GM21367 (cell line): ENCODE measurements around the gene PDE3B.

Experiments used
- ATAC-seq: cut with Tn5 transposase; IDR thresholded peaks from one replicate; pipeline ENCODE4 v1.9.1; 2021; ENCODE audit not compliant: unreplicated experiment

PDE3B gene

GRCh38 chr11:14908214-14908880, 264.7 kb downstream of the PDE3B start:
- ATAC-seq = no peak

GRCh38 chr11:14914536-14914935, 270.9 kb downstream of the PDE3B start:
- ATAC-seq = no peak

- ATAC-seq = no peak
These were observed 272.8 kb downstream of the PDE3B start for GRCh38 chr11:14916403-14916802.
